HCT116 (cell line): ENCODE measurements around the gene RHEX. TPM values are rescaled to one million over a fixed set of nuclear protein-coding genes. Genes with fewer than 3 reads are reported as not detected.

Experiments
- ATAC-seq: fragments of 200-7000 bp; cut with Tn5 transposase; 2 replicates; pipeline ENCODE4 v1.9.1; 2020; ENCODE audit warnings: mild to moderate bottlenecking, moderate library complexity
- BruUV-seq: library from RNA; stranded (reverse); fragments of 400-500 nt; replicated peaks from 2 replicates; lab custom pipeline; 2021; lab: Mats Ljungman, UMichigan
- CTCF ChIA-PET: fragments of 300-600 bp; sonication (Branson Sonifier 250); formaldehyde crosslinking; loops from one replicate; lab custom pipeline; 2021; ENCODE audit warnings: antibody characterized with exemption; lab: Charles Lee
- POLR2A ChIA-PET: fragments of 300-600, 350-600 bp; sonication (Branson Sonifier 250); formaldehyde crosslinking; loops from one replicate; lab custom pipeline; 2021; ENCODE audit warnings: antibody characterized with exemption; lab: Charles Lee
- RAD21 ChIA-PET, 2 experiments: fragments of 300-600 bp; sonication (Branson Sonifier 250); formaldehyde crosslinking; loops; one replicate each; lab custom pipeline; 2023; ENCODE audit warnings: low total read pairs in 2 of 2; ENCODE audit not compliant: uncharacterized antibody in 2 of 2, unreplicated experiment in 2 of 2, low non-redundant PET in 1 of 2; lab: Charles Lee
- DNase-seq: peaks from one replicate; pipeline ENCODE4 v3.0.0-alpha.2; 2010; ENCODE audit warnings: low read depth, low spot score
- H2AFZ ChIP-seq: fragments of 200-600 bp; shearing (Covaris generic), sonication (generic); 2 replicates; pipeline ENCODE4 v1.6.1; 2017; ENCODE audit warnings: low read depth, mixed run types, mixed read lengths, antibody characterized with exemption, low read length; ENCODE audit not compliant: poor library complexity, severe bottlenecking
- H3K27ac ChIP-seq: 2 replicates; pipeline ENCODE4 v1.5.1; 2012; ENCODE audit warnings: low read depth, low read length
- H3K27me3 ChIP-seq: fragments of 200-600 bp; sonication (generic); 2 replicates; pipeline ENCODE4 v1.6.1; 2016; ENCODE audit warnings: mixed run types, low read length, mixed read lengths; ENCODE audit not compliant: insufficient read depth
- H3K36me3 ChIP-seq, 2 experiments: fragments of 200-500 bp in 1 of 2; fragments of 200-600 bp in 1 of 2; sonication (Bioruptor generic) in 1 of 2; sonication (generic) in 1 of 2; 2 replicates each; pipeline versions ENCODE4 v1.5.1 to v1.6.1; 2014 to 2016; ENCODE audit warnings: low read length in 2 of 2, inconsistent platforms in 1 of 2, mixed read lengths in 1 of 2, mixed run types in 1 of 2; ENCODE audit not compliant: insufficient read depth in 2 of 2, control insufficient read depth in 1 of 2
- H3K4me1 ChIP-seq, 2 experiments: fragments of 200-600 bp in 1 of 2; sonication (generic) in 1 of 2; 2 replicates each; pipeline versions ENCODE4 v1.5.1 to v1.6.1; 2012 to 2017; ENCODE audit warnings: low read length in 2 of 2, inconsistent platforms in 1 of 2, mild to moderate bottlenecking in 1 of 2, mixed read lengths in 1 of 2, mixed run types in 1 of 2, moderate library complexity in 1 of 2; ENCODE audit not compliant: insufficient read depth in 2 of 2, control insufficient read depth in 1 of 2
- H3K4me2 ChIP-seq: fragments of 200-600 bp; sonication (generic); 2 replicates; pipeline ENCODE4 v1.6.1; 2017; ENCODE audit warnings: mixed run types, low read length, mixed read lengths
- H3K4me3 ChIP-seq, 2 experiments: fragments of 200-600 bp in 1 of 2; sonication (generic) in 1 of 2; replicated peaks in 1 of 2; 2 replicates each; pipeline ENCODE4 v1.5.1; 2011 to 2016; ENCODE audit warnings: low read length in 2 of 2, control low read depth in 1 of 2, low read depth in 1 of 2, mild to moderate bottlenecking in 1 of 2, mixed read lengths in 1 of 2, mixed run types in 1 of 2
- H3K79me2 ChIP-seq: fragments of 200-600 bp; sonication (generic); 2 replicates; pipeline ENCODE4 v1.6.1; 2017; ENCODE audit warnings: mild to moderate bottlenecking, mixed run types, low read length, moderate library complexity, mixed read lengths; ENCODE audit not compliant: insufficient read depth
- H3K9ac ChIP-seq: fragments of 200-600 bp; sonication (generic); 2 replicates; pipeline ENCODE4 v1.6.1; 2016; ENCODE audit warnings: low read length, mixed read lengths
- H3K9me2 ChIP-seq: fragments of 200-600 bp; sonication (generic), shearing (Covaris generic); 2 replicates; pipeline ENCODE4 v1.6.1; 2017; ENCODE audit warnings: mixed run types, mild to moderate bottlenecking, moderate library complexity; ENCODE audit not compliant: insufficient read depth
- H3K9me3 ChIP-seq, 2 experiments: fragments of 200-500 bp in 1 of 2; fragments of 200-600 bp in 1 of 2; sonication (Bioruptor generic) in 1 of 2; sonication (generic) in 1 of 2; 2 replicates each; pipeline ENCODE4 v1.6.1; 2014 to 2017; ENCODE audit warnings: low read length in 2 of 2, mixed read lengths in 2 of 2, inconsistent platforms in 1 of 2, low read depth in 1 of 2, mild to moderate bottlenecking in 1 of 2, mixed run types in 1 of 2, moderate library complexity in 1 of 2; ENCODE audit not compliant: control insufficient read depth in 1 of 2, insufficient read depth in 1 of 2
- H4K20me1 ChIP-seq: fragments of 200-600 bp; sonication (generic), shearing (Covaris generic); 2 replicates; pipeline ENCODE4 v1.6.1; 2017; ENCODE audit warnings: mixed run types, mild to moderate bottlenecking, moderate library complexity; ENCODE audit not compliant: insufficient read depth
- ATF3 ChIP-seq: IDR thresholded peaks from 2 replicates; pipeline ENCODE4 v1.6.1; 2012
- CBX3 ChIP-seq: IDR thresholded peaks from 2 replicates; pipeline ENCODE4 v1.6.1; 2012; ENCODE audit warnings: low read depth
- CTCF ChIP-seq, 3 experiments: fragments of 200-600 bp in 1 of 3; sonication (generic) in 1 of 3; IDR thresholded peaks in 2 of 3; conservative IDR thresholded peaks in 1 of 3; 2 replicates each; pipeline ENCODE4 v1.5.1; 2012 to 2017; ENCODE audit warnings: low read depth in 2 of 3, low read length in 2 of 3, antibody characterized with exemption in 1 of 3, borderline replicate concordance in 1 of 3, control low read depth in 1 of 3, mild to moderate bottlenecking in 1 of 3, mixed read lengths in 1 of 3, mixed run types in 1 of 3, moderate library complexity in 1 of 3; ENCODE audit not compliant: insufficient read depth in 1 of 3
- ELF1 ChIP-seq: IDR thresholded peaks from 2 replicates; pipeline ENCODE4 v1.6.1; 2012; ENCODE audit warnings: low read depth, borderline replicate concordance
- EZH2phosphoT487 ChIP-seq: fragments of 200-600 bp; IDR thresholded peaks from 2 replicates; pipeline ENCODE4 v1.6.1; 2018; ENCODE audit warnings: antibody characterized with exemption, borderline replicate concordance
- FOSL1 ChIP-seq: IDR thresholded peaks from 2 replicates; pipeline ENCODE4 v1.6.1; 2012; ENCODE audit warnings: low read depth
- JUND ChIP-seq: IDR thresholded peaks from 2 replicates; pipeline ENCODE4 v1.6.1; 2012
- MAX ChIP-seq: IDR thresholded peaks from 2 replicates; pipeline ENCODE4 v1.6.1; 2012
- POLR2A ChIP-seq: IDR thresholded peaks from 2 replicates; pipeline ENCODE4 v1.7.0; 2011; ENCODE audit warnings: borderline replicate concordance; ENCODE audit not compliant: insufficient read depth, insufficient read length; ENCODE audit errors: extremely low read depth
- POLR2AphosphoS5 ChIP-seq: IDR thresholded peaks from 2 replicates; pipeline ENCODE4 v1.6.1; 2011; ENCODE audit warnings: mild to moderate bottlenecking, low read depth, low read length, moderate library complexity
- SIN3A ChIP-seq: IDR thresholded peaks from 2 replicates; pipeline ENCODE4 v1.6.1; 2012; ENCODE audit warnings: low read depth
- SP1 ChIP-seq: IDR thresholded peaks from 2 replicates; pipeline ENCODE4 v1.6.1; 2012; ENCODE audit warnings: low read depth
- TCF7L2 ChIP-seq: IDR thresholded peaks from 2 replicates; pipeline ENCODE4 v1.7.0; 2011; ENCODE audit warnings: borderline replicate concordance, inconsistent platforms; ENCODE audit not compliant: insufficient read depth, insufficient read length; ENCODE audit errors: extremely low read depth
- ZBTB33 ChIP-seq: IDR thresholded peaks from 2 replicates; pipeline ENCODE4 v1.6.1; 2011; ENCODE audit warnings: mild to moderate bottlenecking, low read length, moderate library complexity; ENCODE audit not compliant: insufficient replicate concordance; ENCODE audit errors: extremely low read depth
- ZFX ChIP-seq: fragments of 450-650 bp; IDR thresholded peaks from 2 replicates; pipeline ENCODE4 v1.6.1; 2017
- ZNF274 ChIP-seq: fragments of 200-500 bp; sonication (Bioruptor generic); IDR thresholded peaks from 2 replicates; pipeline ENCODE4 v1.6.1; 2014; ENCODE audit warnings: mild to moderate bottlenecking, low read depth, low read length, inconsistent platforms
- intact Hi-C: fragments of 100-400 bp; cut with micrococcal nuclease; formaldehyde crosslinking; loops from 2 replicates; pipeline ENCODE4 v1.10.0; 2022
- total RNA-seq: library from RNA; stranded (reverse); gene quantifications from one replicate; pipeline ENCODE4 v1.2.1, GENCODE V29; 2021; ENCODE audit not compliant: unreplicated experiment

RHEX gene
- total RNA-seq, 1 experiment from 2014 or later = not detected

- no peak for TF ChIP-seq ELF1
- no peak for TF ChIP-seq ATF3
- TF ChIP-seq JUND = no peak
- TF ChIP-seq SIN3A = no peak
- no peak for TF ChIP-seq MAX
- no peak for TF ChIP-seq POLR2AphosphoS5
- no peak for TF ChIP-seq SP1
- no peak for TF ChIP-seq CTCF (IDR thresholded peaks at IDR 0.05 in 2 of 3, conservative IDR thresholded peaks at IDR 0.05 in 1 of 3; ENCODE audit: borderline replicate concordance in 1 of 3, insufficient read depth in 1 of 3, low read depth in 2 of 3, low read length in 2 of 3)
Observed at GRCh38 chr1:206003854-206004800, 48.8 kb upstream of the RHEX start (continued).

GRCh38 chr1:206004826-206005225 lies 48.1 kb upstream of the RHEX start:
- no peak for DNase-seq
- H3K9ac ChIP-seq = no peak overlapping the region
- no peaks in the 10 kb centered on the region for H3K36me3 ChIP-seq
- no peak overlapping the region for H3K4me3 ChIP-seq
- no peaks in the 10 kb centered on the region for H3K9me3 ChIP-seq
- no peak overlapping the region for H2AFZ ChIP-seq
- peaks cover 33 to 47% of the 10 kb centered on the region in 2 experiments for H3K4me1 ChIP-seq
- no peaks in the 10 kb centered on the region for H3K79me2 ChIP-seq
- ChIA-PET CTCF (no interaction called here), RAD21 (no interaction called here), POLR2A (no interaction called here)
- H3K27me3 ChIP-seq = no peaks in the 10 kb centered on the region
- H4K20me1 ChIP-seq = no peaks in the 10 kb centered on the region
- H3K27ac ChIP-seq = no peak overlapping the region
- intact Hi-C loops = no loop called here
- no peak overlapping the region for H3K4me2 ChIP-seq
- no TSS peak for BruUV-seq
- no peaks in the 10 kb centered on the region for H3K9me2 ChIP-seq
- ATAC-seq = no peak
- TF ChIP-seq POLR2A = no peak
- TF ChIP-seq ZNF274 = no peak
- no peak for TF ChIP-seq JUND
- TF ChIP-seq FOSL1 = no peak
- TF ChIP-seq ELF1 = no peak
- TF ChIP-seq ZFX = no peak
- TF ChIP-seq CTCF (IDR thresholded peaks at IDR 0.05 in 2 of 3, conservative IDR thresholded peaks at IDR 0.05 in 1 of 3; ENCODE audit: borderline replicate concordance in 1 of 3, insufficient read depth in 1 of 3, low read depth in 2 of 3, low read length in 2 of 3) = no peak
- TF ChIP-seq POLR2AphosphoS5 = no peak
- no peak for TF ChIP-seq MAX
- no peak for TF ChIP-seq CBX3
- TF ChIP-seq TCF7L2 = no peak
- no peak for TF ChIP-seq EZH2phosphoT487
- TF ChIP-seq ZBTB33 = no peak
